NCI-H2107 (cell line): ENCODE measurements around the gene WDR70.

Experiments used
- DNase-seq: peaks from one replicate; lab custom pipeline; 2025; lab: John Stamatoyannopoulos, UW

Gene WDR70

DNA sequence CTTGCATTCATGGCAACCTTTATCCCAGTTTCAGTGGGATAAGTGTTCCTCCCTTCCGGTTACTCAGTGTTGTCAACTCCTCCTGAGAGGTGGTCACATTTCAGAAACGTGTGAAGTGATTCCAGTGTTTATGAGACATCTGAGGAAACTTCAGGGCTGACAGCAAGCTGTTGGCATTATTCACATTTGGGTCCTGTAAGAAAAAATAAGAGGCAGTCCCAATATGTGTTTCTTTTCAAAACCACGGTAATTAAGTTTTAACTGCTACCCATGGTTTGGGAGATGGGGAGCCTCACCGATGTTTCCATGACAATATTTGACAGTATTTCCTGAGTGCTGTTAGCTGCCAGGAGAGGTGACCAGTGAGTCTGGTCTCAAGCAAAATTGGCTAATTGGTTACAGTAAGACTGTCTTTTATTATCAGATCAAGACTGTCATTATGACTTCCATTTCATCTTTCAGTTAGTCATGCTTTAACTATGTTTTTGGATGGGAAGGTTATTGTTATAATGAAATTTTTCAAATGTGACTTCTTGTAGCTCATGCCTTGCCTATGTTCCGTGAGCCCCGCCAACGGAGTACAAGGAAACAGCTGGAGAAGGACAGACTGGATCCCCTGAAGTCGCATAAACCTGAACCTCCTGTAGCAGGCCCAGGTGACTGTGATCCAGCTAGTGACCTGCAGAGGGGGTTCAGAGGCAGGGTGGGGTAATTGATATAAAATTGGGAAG, 345.4 kb downstream of the WDR70 start:
- DNase-seq, result no peak

DNA sequence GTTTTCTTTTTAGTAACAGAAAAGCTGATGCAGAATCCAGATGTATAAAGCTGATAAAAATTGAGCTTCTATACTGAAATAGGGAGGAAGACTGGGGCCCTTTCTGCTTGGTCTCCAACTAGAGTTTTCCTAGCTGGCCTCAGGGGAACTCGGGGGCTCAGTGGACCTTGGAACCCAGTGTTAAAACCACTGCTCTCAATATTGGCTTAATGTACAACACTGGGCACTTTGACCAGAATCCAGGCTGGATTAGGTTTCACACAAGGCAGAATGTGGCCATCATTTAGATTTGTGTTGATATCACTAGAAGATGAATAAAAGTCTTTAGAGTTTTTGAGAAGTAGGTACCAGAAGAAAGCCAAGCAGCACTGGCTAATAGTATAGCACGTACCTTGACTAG, 346.1 kb downstream of the WDR70 start:
- DNase-seq, result no peak

DNA sequence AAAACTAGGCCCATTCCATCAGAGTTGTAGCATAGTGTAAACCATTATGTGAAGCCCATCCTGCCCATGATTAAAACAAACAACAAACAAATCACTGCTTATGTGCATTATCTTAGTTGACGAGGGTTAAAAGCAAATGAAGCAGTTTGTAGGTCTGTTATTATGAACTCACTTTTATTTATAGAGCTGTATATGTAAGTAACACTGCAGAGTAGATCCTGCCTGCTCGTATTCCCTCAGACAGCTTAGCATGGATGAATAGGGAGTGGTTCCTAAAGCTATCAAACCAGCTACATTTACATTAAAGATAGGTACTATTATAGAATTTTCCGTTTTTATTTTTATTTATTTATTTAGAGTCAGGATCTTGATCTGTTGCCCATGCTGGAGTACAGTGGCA, 348.1 kb downstream of the WDR70 start:
- DNase-seq, result no peak

DNA sequence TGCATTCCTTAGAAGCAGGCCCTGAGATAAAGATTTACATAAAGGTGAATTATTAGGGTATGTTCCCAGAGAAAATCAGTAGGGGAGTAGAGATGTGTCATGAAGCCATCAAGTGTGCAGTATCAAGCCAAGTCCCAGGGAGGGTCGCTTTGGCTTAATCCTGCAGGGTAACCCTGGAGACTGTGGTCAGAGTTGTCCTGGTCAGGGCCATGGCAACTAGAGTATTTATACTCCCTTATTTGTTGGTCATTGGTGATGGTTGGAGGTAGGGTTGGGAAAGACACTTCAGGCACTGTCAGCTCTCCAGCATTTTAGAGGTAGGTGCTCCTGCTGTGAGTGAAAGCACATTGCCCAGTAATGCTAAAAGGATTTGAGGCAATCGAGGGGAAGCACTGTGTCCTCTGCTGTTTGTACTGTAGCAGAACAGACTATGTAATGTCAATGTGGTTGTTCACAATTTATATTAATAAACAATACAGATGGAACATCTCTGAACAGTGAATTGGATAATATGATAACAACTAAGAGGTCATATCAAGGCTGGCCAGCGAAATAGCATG, 351.9 kb downstream of the WDR70 start:
- no peak for DNase-seq

DNA sequence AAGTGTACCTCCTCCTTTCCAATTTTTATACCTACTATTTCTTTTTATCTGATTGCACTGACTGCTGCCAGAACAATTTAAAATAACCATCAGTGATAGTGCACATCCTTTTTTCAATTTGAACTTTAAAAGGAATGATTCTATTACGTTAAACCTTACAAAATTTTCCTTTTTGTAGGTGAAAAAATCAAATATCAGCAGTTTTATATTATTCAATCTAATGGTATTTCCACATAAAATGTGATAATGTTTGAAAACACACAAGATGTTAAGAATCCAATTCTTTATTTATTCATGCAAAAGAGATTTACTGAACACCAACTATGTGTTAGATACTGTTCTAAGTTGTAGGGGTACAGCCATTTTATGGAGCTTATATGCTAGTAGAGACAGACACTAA, 355.0 kb downstream of the WDR70 start:
- DNase-seq, result no peak

DNA sequence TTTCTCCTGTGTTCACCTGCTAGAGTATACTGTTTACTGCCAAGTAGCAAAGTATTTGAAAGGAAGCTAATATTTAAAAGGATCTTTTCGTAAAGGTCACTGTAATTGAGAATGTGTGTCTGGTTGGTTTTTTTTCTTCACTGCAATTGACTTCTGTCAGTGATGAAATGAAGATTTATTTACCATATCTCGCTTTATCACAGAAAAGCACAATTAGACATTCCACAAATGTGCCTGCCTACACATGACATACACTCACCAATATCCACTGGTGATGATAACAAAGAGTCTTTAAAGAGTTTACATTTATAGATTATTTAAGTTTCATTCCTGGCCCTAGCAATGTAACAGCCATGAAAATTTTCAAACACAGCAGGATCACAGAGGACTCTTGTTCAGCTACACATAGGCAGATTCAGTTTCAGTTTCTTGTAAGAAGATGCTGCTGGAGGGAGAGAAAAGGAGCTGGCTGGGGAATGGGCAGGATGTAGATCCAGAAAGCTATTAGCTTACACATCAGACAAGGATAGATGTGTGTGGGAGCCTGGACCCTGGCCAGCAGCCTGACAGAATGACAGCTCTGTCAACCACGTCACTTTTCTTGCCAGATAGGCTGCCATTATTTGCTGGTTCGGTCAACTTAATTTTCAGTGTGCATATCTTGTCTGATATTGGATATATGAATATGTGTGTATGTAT, 356.7 kb downstream of the WDR70 start:
- no peak for DNase-seq

DNA sequence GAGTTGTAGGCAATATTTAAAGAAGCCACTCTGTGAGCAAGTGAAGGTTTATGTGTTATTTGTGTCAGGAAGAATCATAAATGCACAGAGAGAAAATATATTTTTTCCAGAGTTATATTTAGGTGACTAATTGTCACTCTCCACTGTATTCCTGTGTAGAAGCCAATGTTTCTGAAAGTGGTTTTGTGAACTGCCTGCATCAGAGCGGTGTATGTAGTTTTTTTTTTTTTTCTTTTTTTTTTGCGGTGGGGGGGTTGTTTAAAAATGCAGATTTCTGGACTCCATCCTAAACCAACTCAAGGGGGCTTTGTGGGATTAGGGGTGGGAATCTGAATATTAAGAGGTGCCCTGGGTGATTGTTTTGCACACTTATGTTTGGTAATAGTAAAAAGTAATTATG, 357.3 kb downstream of the WDR70 start:
- DNase-seq, result no peak

DNA sequence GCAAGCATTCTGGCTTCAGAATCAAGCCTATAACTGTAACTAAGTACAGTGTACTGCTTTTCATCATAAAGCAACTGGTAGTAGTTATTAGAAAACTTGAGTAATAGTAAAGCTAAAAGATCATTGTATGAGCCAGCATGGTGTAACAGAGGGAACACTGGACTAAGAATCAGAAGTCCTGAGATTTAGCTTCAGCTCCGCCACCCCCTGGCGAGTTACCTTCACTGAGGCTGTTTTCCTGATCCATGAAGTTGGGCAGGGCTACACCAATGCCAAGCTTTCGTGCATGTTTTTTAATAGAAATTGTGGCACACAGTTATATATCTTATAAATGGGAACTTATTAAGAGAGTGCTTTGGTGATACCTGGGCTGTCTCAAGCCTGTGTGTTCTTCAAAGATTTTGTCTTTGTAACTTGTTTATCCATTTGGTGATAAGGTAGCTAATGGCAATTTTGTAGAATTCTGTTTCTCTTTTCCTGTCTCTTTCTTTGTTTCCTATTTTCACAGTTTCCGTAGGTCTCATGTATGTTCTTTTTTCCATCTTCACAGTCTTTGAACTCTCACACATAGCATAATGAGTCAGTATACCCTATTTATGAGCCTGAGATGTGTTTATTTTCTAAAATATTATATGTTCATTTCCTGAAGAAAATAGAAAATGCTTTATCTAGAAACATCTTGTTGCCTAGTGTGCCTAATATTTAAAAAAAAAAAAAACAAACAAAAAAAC, 358.4 kb downstream of the WDR70 start:
- no peak for DNase-seq

DNA sequence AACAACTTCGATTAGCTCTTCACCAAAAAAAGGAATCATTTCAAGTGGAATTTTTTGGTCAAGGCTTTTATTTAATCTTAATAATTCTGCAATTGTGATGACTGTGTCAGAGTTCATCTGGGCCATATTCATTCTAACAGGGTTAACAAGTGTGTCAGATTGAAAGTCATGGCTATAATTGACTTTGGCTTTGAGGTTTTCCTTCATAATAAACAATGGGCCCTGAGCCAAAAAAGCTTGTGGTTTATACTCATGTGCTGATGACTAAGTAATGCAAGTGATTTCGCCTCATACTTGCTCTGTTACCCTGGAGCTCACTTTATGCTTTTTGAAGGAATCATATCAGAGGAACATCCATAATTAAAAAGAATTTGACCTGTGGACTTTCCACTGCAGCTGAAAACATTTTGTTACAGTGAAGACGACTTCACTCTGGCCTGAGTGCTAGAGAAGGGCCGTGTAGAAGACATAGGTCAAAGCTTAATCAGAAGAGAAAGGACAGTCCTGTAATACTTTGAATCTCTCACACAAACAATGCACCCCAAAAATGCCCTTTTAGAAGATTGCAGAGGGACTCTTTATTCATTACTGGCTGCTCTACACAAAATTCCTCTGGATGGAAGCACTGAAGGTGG, 359.1 kb downstream of the WDR70 start:
- peak; percentile 84 for DNase-seq

DNA sequence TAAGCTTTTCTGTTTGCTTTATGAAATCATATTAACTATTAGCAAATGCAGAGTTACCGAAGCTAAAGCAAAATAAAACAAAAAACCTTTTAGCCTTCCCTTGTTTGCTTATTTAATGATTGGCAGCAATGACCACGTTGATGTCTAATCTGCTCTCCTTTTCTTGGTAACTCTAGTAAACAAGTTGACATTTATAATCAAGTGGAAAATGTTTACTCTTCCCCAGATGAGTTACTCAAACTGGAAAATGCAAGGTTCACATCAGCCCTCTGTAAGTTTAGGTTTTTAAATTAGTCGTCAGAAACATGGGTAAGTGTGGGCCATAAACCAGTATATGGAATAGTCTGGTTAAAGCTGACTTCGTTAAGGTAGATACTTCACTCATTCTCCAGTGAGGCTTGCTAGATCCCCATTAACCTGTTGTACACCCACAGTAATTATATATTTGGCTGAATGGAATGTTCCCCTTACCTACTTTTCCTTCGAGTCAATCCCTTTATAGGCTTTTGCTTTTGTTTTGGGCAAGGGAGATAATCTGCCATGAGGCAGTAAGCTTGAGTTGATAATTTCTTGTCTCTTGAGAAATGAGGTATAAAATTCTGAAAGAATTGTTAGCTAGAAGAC, 359.9 kb downstream of the WDR70 start:
- no peak for DNase-seq

DNA sequence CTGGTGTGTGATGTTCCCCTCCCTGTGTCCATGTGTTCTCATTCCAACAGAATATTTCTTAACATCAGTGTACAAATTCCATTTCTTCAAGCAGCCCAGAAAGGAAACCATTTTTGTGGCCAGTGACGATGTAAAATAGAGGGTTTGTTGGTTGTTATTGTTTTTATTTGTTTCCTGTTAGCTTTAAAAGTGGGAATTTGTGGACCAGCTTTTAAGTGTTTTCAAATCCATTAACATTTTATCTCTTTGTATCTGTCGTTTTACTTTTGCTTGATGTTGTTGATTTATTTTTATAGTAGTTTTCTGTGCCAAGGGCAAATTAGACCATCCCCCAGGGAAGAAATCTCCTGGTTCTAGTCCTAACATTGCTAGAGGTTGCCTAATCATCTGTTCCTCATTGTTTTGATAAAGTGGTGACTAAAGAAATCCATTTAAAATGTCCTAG, 360.7 kb downstream of the WDR70 start:
- DNase-seq, result no peak

DNA sequence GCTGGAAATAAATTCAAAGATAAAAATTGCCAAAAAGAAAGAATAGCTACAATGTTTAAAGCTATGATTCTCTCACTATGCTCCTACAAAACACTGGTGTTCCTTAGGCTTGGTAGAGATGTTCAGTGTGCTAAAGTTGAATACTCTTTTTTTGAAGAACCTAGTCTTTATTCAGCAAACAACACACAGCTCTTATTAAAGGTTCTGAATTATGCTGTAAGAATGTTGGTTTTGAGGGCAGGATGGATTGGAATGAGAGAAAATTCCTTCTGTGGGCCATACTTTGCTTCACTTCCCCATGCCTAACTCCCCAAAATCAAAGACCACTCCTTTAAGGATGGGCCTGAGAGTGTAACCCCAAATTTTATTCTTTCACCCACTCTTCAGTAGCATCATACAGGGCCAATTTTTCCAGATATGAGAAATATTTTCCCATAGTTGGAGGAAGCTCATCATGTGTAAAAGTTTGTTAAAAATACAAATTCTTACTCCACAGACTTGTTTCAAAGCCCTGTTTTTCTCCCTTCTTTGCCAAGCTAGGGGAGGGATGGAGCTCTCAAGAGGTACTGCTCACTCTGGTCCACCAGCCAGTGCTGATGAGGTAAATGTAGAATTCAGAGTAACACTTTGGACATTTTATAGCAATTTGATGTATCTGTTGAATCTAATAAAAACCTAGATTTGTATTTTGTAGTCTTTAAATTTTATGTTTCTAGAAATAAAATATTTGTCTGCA, 361.4 kb downstream of the WDR70 start:
- no peak for DNase-seq

DNA sequence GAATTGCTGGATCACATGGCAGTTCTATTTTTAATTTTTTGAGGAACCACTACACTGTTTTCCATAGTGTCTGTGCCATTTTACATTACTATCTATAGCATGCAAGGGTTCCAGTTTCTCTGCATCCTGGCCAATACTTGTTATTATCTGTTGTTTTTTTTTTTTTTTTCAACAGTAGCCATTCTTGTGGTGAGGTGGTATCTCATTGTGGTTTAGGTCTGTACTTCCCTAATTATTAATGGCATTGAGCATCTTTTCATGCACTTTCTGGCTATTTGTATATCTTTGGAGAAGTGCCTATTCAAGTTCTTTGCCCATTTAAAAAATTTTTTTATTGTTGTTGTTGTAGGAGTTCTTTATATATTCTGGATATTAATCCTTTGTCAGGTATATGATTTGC, 363.0 kb downstream of the WDR70 start:
- no peak for DNase-seq

DNA sequence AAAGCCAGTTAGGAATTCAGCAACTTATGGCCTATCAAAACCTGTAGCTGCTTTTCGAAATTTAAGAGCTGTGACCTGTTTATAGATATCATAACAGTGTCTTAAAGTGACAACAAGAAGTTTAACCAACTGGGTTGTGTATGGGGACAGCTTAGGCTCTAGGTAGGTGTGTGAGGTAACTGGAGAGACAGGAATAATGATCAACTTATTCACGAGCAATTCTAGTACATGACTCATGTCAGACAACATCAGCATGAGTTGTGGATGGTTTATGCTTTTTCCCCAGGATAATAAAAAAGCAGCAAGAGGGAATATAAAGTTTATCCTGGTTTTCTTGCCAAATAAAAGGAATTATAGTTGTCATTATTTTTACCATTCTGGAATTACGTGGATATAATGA, 372.1 kb downstream of the WDR70 start:
- DNase-seq, result no peak

DNA sequence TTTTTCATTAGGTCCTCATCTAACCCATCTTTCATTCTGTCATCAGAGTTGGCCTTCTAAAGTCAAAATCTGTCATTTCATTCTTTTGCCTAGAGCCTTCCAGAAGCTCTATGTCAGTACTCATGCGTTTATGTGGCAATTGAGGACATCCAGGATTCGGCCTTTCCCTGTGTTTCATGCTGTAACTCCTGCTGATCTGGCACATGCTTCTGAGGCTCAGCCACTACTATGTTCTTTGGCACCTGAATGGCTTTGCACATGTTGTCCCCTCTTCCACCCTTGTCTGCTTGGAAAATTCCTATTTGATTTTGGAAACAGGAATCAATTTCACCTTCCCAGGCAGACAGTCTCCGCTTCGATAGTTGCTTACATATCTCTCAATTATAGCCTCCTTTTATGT, 375.9 kb downstream of the WDR70 start:
- DNase-seq, result no peak

DNA sequence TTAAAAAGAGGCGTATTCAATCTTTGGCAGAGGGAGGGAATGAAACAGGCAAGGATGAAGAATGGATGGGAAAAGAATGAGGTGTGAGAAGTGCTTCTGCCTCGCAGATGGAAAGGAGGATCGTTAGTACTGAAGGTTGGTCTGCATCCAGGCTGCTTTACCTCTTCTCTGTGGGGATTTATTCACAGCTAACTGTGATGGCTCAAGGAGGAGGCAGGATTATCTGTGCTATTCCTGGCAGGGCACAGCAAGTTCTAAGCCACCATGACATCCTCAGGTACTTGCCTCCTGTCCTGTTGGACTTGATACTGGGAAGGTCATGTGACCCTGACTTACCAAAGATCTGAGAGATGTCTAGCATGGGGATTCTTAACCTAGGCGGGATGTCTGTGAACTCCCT, 376.5 kb downstream of the WDR70 start:
- no peak for DNase-seq

DNA sequence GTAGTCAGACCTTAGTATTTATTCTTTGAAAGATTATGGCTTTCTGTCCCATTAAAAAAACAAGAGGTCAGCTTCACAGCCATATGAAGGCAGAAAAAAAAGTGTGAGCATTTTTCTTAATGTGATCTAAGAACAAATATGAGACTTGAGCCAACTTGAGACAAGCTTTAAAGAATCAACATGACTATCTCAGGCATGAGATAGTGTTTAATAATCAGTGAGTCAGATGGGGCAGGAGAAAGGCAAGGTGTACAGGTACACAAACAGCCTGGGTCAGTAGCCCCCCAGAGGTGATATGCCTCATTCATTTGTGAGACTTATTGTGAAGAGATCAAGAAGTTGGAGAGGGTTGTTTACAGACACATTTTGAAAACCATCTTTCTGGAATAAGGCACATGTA, 377.1 kb downstream of the WDR70 start:
- no peak for DNase-seq

DNA sequence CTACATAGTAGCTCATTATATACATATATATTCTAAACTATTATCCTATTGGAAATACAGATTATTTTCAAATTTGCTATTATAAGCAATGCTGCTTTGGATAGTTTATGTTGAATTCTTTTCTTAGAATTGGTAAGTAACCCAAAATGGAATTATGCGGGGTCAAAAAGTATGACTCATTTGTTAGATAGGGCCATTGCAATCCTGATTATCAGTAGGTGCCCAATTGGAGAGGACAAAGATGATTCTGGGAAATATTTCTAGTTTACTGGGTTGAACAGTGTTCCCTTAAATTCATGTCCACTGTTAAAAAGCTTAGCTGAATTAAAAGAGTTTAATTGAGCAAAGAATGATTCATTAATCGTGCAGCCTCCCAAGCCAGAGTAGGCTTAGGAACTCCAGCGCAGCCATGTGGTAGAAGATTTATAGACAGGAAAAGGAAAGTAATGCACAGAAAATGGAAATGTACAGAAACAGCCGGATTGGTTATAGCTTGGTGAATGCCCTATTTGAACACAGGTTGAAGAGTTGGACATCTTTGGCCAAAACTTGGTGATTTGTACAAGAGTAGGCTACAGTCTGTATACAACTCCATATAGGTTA, 379.0 kb downstream of the WDR70 start:
- no peak for DNase-seq

DNA sequence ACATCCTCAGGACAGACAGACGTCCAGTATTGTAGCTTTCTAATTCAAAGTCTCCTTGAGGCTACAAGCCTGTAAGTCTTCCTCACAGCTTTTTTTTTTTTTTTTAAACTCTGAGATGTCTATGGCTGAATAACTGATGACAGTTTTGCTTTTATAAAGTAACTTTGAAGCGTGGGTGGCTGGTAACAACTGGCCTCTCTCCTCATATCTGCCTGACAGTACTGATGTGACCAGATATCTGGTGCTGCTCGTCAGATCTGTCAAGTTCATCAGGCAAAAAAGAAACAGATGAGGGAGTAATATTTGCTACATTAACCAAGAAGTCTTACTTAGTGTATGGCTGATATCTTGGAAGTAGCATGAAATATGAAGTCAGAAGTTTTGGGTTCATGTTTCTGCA, 388.1 kb downstream of the WDR70 start:
- DNase-seq, result no peak

DNA sequence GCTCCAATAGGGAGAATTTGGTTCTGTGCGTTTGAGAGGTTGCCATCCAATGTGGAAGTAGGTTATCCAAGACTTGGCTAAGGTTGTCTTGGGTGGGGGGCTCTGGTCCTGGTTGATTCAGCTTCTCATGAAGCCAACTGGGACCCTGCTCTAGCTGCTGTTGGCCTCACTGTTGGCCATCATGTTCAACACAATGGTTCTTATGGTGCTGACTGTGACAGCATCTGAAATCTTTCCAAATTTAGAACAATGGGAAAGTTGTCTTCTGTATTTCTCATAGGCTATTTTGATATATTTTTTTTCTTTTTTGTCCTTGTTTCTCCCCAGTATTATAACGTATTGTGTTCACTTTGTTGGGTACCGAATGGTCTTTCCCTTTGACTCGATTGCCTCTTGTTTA, 388.8 kb downstream of the WDR70 start:
- no peak for DNase-seq

DNA sequence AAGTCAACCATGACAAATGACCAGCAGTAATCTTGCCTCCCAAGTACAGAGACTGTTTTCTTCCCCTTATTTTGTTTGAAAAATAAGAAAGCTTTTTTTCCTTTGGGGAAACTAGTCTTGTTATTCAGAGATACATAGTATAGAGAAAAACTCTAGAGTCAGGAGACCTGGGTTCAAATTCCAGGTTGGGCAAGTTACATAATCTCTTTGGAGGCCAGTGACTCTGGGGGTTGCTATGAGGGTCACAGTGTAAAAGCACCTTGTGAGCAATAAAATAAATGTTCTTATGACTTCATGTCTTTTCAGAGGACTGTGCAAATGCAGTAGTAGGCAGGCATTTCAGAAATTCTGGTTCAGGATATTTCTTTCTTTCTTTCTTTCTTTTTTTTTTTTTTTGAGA, 389.3 kb downstream of the WDR70 start:
- DNase-seq, result no peak
